GM18907 (cell line): ENCODE data around the gene FKBP1B.
"Not testable (repeated sequence)": the region's sequence is repeated elsewhere in the genome, so short reads cannot be mapped to it uniquely, and the experiment has no call there.

ENCODE experiments used
- ATAC-seq: cut with Tn5 transposase; IDR thresholded peaks from one replicate; pipeline ENCODE4 v1.9.1; 2021; ENCODE audit warnings: mild to moderate bottlenecking, moderate library complexity; ENCODE audit not compliant: unreplicated experiment

Gene FKBP1B

DNA sequence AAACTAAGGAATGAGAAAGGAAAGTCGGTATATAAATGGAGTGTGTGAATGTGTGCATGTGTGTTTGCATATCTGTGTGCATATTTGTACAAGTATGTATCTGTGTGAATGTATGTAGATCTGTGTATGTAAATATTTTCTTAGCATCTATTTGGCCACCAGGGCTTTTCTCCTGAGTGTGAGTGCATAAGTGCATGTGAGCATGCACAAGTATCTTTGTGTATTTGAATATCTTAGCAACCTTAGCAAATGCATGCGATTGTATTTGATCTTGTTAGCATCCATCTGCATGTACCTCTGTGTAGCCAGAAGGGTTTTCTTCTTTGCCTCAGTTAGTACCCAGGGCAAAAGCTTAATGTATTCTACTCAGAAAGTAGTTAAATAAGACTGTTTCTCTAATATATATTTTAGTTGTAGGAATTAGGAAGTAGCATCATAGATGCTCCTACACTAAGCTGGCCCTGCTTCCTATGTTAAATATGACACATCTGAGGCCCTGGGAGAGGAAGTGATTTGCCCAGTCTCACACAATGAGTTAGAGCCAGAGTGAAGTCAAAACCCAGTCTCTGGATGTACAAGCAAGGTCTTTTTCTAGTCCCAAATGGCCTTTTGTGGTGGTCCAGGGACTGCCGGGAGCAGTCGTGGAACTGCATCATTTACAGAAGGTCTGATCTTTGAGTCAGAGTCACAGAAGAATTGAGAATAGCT is 9.2 kb downstream of the FKBP1B start:
- ATAC-seq, result no peak

- no peak for ATAC-seq
Measured at GRCh38 chr2:24065341-24065740, 15.8 kb downstream of the FKBP1B start.

- no peak for ATAC-seq
Measured at GRCh38 chr2:24072259-24072658, 22.7 kb downstream of the FKBP1B start.

DNA sequence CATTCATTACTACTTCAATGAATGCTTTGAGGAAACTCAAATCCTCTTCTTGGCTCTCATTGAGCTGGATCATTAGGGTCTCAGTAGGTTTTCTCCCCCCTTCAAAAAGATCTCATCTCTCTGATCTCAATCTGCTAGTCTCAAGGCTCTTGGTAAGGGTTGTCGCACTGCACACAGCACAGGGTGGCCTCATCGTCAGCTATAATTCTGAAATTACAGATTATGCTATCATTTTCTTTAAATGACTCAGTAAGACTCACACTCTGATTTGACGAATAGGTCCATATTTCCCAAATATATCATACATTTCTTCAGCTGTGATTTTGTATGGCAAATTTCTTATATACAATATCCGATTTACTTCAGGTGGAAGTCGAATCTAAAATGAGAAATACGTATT is 24.3 kb downstream of the FKBP1B start:
- ATAC-seq, result no peak

- ATAC-seq, result no peak
Measured at GRCh38 chr2:24075259-24075658, 25.7 kb downstream of the FKBP1B start.

GRCh38 chr2:24075915-24076848 is 26.6 kb downstream of the FKBP1B start, which contains the start of gene SF3B6:
SF3B6 (minus strand) TSS chr2:24076326; CDS start chr2:24076229, 97 bp downstream.
- peak; percentile 93 for ATAC-seq

DNA sequence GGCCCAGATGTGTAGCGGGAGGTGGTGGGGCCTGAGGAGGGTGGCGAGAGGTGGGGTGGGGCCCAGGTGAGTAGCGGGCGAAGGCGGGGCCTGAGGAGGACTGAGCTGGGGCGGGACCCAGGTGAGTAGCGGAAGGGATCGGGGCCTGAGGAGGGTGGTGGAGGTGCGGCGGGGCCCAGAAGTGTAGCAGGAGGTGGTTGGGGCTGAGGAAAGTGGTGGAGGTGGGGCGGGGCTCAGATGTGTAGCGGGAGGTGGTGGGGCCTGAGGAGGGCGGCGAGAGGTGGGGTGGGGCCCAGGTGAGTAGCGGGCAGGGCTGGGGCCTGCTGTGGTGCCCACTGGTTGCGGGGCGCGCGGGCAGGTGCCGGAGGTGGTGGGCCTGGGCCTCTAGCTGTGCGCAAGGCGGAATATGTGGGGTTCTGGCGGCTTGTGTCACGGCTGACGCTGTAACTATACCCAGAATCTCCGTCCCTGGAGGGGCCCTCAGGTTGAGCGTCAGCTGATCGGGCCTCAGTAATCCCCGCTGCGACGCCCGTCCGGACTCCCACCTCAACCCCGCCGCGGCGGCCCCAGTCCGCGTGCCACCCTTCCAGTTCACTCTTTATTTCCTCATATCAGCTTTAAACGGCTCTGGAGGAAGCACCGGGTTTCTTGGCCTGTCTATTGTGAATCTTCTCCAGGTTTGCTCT is 27.5 kb downstream of the FKBP1B start:
- ATAC-seq, result peak; percentile 6

GRCh38 chr2:24077535-24077877 is 28.0 kb downstream of the FKBP1B start:
- ATAC-seq, result no peak

GRCh38 chr2:24077879-24078278 is 28.3 kb downstream of the FKBP1B start:
- no peak for ATAC-seq

GRCh38 chr2:24080701-24081100 is 31.2 kb downstream of the FKBP1B start:
- no peak for ATAC-seq

GRCh38 chr2:24082787-24083566 is 33.4 kb downstream of the FKBP1B start:
- no peak for ATAC-seq

DNA sequence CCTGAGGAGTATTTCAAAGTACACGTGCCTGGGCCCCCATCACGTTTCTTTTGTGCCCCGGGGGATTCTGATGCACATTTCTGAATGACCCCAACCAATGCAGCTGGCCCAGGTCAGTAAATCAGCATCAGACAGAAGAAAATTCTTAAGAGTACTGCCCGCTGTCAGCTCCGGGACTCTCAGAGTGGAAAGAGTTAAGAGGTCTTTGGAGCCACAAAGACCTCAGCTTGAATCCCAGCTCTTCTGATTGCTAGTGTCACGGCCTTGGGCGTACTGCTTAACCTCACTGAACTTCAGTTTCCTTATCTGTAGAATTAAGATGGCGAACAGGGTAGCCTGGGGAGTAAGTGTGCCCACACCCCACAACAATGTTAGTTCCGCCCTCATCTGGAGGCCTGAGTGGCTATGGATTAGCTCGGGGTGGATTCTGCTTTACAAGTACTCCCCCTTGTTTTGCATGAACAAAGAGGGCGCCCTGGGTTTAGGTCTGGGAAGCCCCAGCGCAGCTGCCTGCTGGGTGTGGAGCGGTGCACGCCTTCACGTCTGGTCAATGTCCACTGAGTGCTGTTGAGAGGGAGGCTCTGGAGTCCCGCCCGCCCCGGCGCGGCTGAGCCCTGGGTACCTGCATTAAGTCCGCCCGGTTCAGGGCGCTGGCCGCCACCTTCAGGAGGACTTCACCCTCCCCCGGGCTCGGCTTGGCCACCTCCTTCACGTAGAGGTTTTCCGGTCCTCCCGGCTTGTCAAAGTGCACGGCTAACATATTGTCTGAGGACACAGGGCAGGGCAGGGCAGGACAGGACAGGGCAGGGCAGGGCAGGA is 34.2 kb downstream of the FKBP1B start:
- ATAC-seq, result peak; percentile 79

DNA sequence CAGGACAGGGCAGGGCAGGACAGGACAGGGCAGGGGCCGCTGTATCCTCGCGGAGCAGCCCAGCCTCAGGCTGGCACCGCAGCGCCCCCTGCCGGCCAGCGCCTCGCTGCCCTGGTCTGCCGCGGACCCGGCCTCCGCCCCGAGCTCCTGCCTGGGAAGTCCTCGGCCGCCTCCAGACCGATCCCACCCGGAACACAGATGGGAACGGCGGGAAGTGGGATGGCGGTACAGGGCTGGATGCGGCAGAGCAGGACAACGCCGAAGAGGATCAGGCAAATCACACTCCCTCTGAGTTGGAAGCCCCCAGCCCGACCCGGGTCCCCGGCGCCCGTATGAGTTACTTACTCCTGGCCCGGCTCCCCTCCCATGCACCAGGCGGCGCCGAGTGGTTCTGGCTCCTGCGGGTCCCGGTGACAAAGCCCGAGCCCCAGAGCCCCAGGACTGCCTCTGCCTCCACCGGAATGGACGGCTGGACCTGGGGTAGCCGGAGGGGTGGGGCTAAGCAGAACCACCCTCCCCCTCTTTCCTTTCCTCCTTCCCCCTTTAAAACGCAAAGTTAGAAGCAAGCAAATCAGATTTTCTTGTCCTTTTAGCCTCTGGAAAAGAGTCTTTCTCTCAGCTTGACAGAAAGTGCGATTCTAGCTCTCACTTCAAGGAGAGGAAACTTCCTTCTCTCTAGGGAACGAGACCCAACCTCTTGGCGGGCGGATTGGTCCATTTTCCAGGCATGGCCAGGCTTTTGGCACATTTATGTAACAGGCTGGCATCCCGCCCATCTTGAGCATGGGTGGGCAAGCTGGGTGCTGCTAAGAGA is 35.1 kb downstream of the FKBP1B start, which contains the start of gene TP53I3:
TSS of gene TP53I3 (minus strand) at position 449 of the 814 bp plus-strand sequence. CDS start 508 bp downstream, outside the sequence.
- peak; percentile 79 for ATAC-seq

DNA sequence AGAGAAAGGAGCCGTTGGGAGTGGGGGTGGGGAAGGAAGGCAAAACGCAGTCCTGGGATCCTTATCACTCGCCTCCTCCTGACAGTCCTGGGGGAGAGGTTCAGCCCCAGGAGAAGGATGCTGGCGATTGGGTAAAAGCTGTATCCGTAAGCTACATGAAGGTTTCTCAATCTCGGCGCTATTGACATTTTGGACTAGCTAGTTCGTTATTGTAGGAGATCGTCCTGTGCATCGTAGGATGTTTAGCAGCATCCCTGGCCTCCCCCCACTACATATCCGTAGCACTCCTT is 35.6 kb downstream of the FKBP1B start:
- no peak for ATAC-seq

GRCh38 chr2:24086241-24086640 is 36.7 kb downstream of the FKBP1B start:
- ATAC-seq, result no peak

DNA sequence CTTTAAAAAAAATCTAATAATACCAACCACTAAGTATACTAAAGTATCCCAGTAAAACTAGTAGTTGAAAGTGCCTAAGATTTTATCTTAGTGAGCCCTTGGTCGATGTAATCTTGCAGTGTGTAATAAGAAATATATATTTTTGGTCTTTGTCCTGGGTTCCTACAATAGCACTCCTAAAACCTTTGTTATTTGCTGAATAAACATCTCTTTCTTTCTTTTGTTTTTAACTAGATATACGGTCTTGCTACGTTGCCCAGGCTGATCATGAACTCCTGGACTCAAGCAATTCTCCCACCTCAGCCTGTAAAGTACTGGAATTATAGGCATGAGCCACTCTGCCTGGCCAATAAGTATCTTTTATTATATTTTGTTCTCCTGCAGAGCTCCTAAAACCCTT is 37.5 kb downstream of the FKBP1B start:
- ATAC-seq, result no peak

- ATAC-seq, result no peak
Measured at GRCh38 chr2:24088821-24089359, 39.3 kb downstream of the FKBP1B start.

DNA sequence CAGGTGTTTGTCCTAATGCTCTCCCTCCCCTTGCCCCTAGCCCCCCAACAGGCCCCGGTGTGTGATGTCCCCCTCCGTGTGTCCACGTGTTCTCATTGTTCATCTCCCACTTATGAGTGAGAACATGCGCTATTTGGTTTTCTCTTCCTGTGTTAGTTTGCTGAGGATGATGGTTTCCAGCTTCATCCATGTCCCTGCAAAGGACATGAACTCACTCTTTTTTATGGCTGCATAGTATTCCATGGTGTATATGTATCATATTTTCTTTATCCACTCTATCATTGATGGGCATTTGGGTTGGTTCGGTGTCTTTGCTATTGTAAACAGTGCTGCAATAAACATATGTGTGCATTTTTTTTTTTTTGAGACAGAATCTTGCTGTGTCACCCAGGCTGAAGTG is 43.7 kb downstream of the FKBP1B start:
- not testable (repeated sequence) for ATAC-seq

DNA sequence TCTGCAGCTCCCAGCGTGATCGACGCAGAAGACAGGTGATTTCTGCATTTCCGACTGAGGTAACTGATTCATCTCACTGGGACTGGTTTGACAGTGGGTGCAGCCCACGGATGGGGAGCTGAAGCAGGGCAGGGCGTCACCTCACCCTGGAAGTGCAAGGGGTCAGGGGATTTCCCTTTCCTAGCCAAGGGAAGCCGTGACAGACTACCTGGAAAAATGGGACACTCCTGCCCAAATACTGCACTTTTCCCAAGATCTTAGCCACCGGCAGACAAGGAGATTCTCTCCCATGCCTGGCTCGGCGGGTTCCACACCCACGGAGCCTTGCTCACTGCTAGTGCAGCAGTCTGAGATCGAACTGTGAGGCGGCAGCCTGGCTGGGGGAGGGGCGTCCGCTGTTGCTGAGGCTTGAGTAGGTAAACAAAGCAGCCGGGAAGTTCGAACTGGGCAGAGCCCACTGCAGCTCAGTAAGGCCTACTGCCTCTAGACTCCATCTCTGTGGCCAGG is 45.7 kb downstream of the FKBP1B start:
- ATAC-seq, result not testable (repeated sequence)
